HG03378 (cell line): Measurements from ENCODE around the gene AIFM3.
"Not testable (repeated sequence)": the region's sequence is repeated elsewhere in the genome, so short reads cannot be mapped to it uniquely, and the experiment has no call there.

Source experiments
- ATAC-seq: cut with Tn5 transposase; IDR thresholded peaks from one replicate; pipeline ENCODE4 v1.9.1; 2021; ENCODE audit warnings: mild to moderate bottlenecking, moderate library complexity; ENCODE audit not compliant: unreplicated experiment

The AIFM3 gene

GRCh38 chr22:20957102-20957682, 9.9 kb upstream of the AIFM3 start:
- no peak for ATAC-seq

- no peak for ATAC-seq
Measured at GRCh38 chr22:20957683-20958431, 9.2 kb upstream of the AIFM3 start.

- no peak for ATAC-seq
Measured at GRCh38 chr22:20959578-20960461, 7.2 kb upstream of the AIFM3 start.

- ATAC-seq, result no peak
Measured at GRCh38 chr22:20960609-20961008, 6.4 kb upstream of the AIFM3 start.

- ATAC-seq, result no peak
Measured at GRCh38 chr22:20962491-20962945, 4.5 kb upstream of the AIFM3 start.

- ATAC-seq, result no peak
Measured at GRCh38 chr22:20963201-20964052, 3.6 kb upstream of the AIFM3 start.

- no peak for ATAC-seq
Measured at GRCh38 chr22:20964090-20964798, 2.8 kb upstream of the AIFM3 start.

- no peak for ATAC-seq
Measured at GRCh38 chr22:20964799-20965103, 2.3 kb upstream of the AIFM3 start.

GRCh38 chr22:20965104-20965887, 1.8 kb upstream of the AIFM3 start:
- ATAC-seq, result no peak

GRCh38 chr22:20965888-20966855, 883 bp upstream of the AIFM3 start:
- no peak for ATAC-seq

- ATAC-seq, result no peak
Measured at GRCh38 chr22:20967697-20968211, 699 bp downstream of the AIFM3 start.

- no peak for ATAC-seq
Measured at GRCh38 chr22:20968281-20968977, 1.4 kb downstream of the AIFM3 start.

GRCh38 chr22:20970939-20971657, 4.0 kb downstream of the AIFM3 start:
- ATAC-seq, result no peak

- ATAC-seq, result not testable (repeated sequence)
Measured at GRCh38 chr22:20972014-20972694, 5.1 kb downstream of the AIFM3 start.

GRCh38 chr22:20972933-20973577, 6.0 kb downstream of the AIFM3 start:
- ATAC-seq, result no peak
